ENCODE results near the gene COL6A1. TPM values are rescaled to one million over a fixed set of nuclear protein-coding genes. Genes with fewer than 3 reads are reported as not detected.

The COL6A1 gene
- total RNA-seq, 2 experiments from 2014 or later, result not detected

DNA sequence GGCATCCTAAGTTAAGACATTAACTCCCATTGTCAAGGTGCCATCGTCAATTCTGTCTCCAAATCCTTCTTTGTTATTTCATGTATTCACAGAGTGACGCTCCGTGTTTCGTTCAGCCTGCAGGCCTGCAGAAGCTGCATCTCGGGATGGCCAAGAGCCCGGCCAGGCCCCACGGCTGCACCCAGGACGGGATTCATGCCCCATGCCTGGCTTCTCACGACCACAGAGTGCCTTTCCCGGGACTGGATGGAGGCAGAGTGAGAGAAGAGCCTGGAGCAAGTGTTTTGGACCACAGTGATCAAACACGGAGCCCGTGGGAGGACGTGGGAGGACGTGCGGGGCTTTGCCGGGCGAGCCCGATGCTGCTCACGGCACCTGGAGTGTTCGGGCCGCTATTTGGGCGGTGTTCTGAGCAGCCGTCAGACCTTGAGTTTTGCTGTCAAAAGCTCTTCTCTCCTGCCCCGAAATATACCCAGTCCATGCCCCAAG is 56.8 kb downstream of the COL6A1 start:
- no peaks in the 10 kb centered on the region for H3K9me3 ChIP-seq (ENCODE audit: low read length)
- no peaks in the 10 kb centered on the region for H3K4me1 ChIP-seq (ENCODE audit: insufficient read depth, low read length, poor library complexity, severe bottlenecking)
- H3K27ac ChIP-seq (ENCODE audit: low read depth, low read length, poor library complexity, severe bottlenecking), result no peak overlapping the region
- DNase-seq (ENCODE audit: low spot score), result no peak
- no peak overlapping the region for H2AFZ ChIP-seq (ENCODE audit: low read length)
- TF ChIP-seq, protein P1, sequence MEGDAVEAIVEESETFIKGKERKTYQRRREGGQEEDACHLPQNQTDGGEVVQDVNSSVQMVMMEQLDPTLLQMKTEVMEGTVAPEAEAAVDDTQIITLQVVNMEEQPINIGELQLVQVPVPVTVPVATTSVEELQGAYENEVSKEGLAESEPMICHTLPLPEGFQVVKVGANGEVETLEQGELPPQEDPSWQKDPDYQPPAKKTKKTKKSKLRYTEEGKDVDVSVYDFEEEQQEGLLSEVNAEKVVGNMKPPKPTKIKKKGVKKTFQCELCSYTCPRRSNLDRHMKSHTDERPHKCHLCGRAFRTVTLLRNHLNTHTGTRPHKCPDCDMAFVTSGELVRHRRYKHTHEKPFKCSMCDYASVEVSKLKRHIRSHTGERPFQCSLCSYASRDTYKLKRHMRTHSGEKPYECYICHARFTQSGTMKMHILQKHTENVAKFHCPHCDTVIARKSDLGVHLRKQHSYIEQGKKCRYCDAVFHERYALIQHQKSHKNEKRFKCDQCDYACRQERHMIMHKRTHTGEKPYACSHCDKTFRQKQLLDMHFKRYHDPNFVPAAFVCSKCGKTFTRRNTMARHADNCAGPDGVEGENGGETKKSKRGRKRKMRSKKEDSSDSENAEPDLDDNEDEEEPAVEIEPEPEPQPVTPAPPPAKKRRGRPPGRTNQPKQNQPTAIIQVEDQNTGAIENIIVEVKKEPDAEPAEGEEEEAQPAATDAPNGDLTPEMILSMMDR (conservative IDR thresholded peaks at IDR 0.05; ENCODE audit: low read length), result no peak
- no peak for TF ChIP-seq EZH2phosphoT487 (IDR thresholded peaks at IDR 0.05; ENCODE audit: borderline replicate concordance, low read depth, low read length)
- no peaks in the 10 kb centered on the region for H3K9me2 ChIP-seq (ENCODE audit: insufficient read depth, low read length)
- POLR2A ChIA-PET, result no interaction called here
- intact Hi-C loops (cut with micrococcal nuclease; ENCODE audit: unreplicated experiment), result no loop called here
- no peaks in the 10 kb centered on the region for H4K20me1 ChIP-seq (ENCODE audit: insufficient read depth, low read length)
- CTCF ChIA-PET (ENCODE audit: unreplicated experiment), result no interaction called here
- H3K4me3 ChIP-seq (ENCODE audit: low read depth, low read length, poor library complexity, severe bottlenecking), result no peak overlapping the region
- no TSS peak for BruUV-seq (replicated peaks)
- H3K36me3 ChIP-seq (ENCODE audit: insufficient read depth, low read length), result no peaks in the 10 kb centered on the region
- no peaks in the 10 kb centered on the region for H3K79me2 ChIP-seq (ENCODE audit: insufficient read depth, low read depth, low read length)
- H3K4me2 ChIP-seq (ENCODE audit: low read length), result no peak overlapping the region

DNA sequence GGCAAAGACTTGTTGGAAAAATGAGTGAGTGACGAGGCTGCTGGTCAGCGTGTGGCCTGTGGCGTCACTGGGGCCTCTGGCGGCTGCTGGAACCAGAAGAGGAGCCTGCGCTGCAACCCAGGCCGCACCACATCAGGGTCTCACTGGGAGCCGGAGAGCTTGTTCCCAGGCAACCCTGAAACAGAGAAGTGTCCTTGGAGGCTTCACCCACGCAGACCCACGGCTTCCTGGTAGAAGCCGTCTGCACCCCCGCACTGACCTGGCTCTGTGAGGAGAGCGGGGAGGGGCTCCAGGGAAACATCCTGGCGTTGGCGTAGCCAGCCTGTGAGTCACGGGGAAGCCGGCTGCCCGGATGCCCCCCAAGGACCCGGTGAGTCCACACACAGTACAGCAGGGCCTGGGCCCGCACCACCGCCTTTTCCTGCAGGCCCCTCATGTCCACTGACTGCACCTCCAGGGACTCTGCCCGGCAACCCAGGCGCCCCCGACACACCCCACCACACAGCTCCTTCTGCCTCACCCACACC is 57.4 kb downstream of the COL6A1 start:
- Histone ChIP-seq H4K20me1 (ENCODE audit: insufficient read depth, low read length) (no peaks in the 10 kb centered on the region), H3K36me3 (ENCODE audit: insufficient read depth, low read length) (no peaks in the 10 kb centered on the region), H3K79me2 (ENCODE audit: insufficient read depth, low read depth, low read length) (no peaks in the 10 kb centered on the region), H3K9me3 (ENCODE audit: low read length) (no peaks in the 10 kb centered on the region), H3K4me2 (ENCODE audit: low read length) (no peak overlapping the region), H3K9me2 (ENCODE audit: insufficient read depth, low read length) (no peaks in the 10 kb centered on the region), H3K4me1 (ENCODE audit: insufficient read depth, low read length, poor library complexity, severe bottlenecking) (no peaks in the 10 kb centered on the region), H2AFZ (ENCODE audit: low read length) (no peak overlapping the region), H3K4me3 (ENCODE audit: low read depth, low read length, poor library complexity, severe bottlenecking) (no peak overlapping the region), H3K27ac (ENCODE audit: low read depth, low read length, poor library complexity, severe bottlenecking) (no peak overlapping the region)
- TF ChIP-seq, protein P1 (conservative IDR thresholded peaks at IDR 0.05; ENCODE audit: low read length), result no peak
- TF ChIP-seq EZH2phosphoT487 (IDR thresholded peaks at IDR 0.05; ENCODE audit: borderline replicate concordance, low read depth, low read length), result no peak
- no peak for DNase-seq (ENCODE audit: low spot score)
- BruUV-seq (replicated peaks), result no TSS peak
- POLR2A ChIA-PET, result no interaction called here
- CTCF ChIA-PET (ENCODE audit: unreplicated experiment), result no interaction called here
- intact Hi-C loops (cut with micrococcal nuclease; ENCODE audit: unreplicated experiment), result no loop called here

DNA sequence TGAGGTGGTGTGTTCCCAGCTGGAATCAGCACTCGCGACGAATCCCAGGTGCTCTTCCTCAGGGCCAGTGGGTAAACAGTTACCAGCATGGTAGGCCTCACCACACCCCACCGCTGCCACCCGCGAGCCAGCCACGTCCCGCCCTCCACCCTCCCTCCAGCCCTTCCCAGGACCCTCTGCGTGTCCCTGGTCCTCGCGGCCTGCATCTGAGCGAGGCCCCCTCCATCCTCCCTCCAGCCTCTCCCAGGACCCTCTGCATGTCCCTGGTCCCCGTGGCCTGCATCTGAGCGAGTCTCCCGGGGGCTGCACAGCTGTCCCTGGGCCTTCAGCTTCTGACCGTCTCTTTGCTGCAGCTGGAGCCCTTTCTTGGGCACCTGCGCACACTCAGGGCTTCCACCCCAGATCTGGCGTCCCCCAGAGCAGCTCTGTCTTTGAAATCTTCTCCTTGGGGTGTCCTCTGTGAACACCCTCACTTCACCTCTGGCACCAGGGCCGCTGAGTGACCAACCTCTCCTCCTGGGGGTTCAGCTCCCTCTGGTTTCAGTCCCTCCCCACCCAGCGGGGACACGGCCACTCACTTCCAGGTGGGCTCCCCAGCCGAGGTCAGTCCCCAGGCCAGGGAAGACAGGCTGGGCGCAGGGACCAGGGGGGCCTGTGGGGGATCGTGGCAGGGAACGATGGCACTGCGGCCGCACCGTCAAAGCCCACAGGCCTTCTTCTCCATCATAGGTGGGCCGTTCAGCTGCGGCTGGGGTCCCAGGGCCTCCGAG is 58.5 kb downstream of the COL6A1 start:
- intact Hi-C loops (cut with micrococcal nuclease; ENCODE audit: unreplicated experiment), result no loop called here
- Histone ChIP-seq H3K36me3 (ENCODE audit: insufficient read depth, low read length) (no peaks in the 10 kb centered on the region), H3K9me3 (ENCODE audit: low read length) (no peaks in the 10 kb centered on the region), H3K9me2 (ENCODE audit: insufficient read depth, low read length) (no peaks in the 10 kb centered on the region), H4K20me1 (ENCODE audit: insufficient read depth, low read length) (no peaks in the 10 kb centered on the region), H3K27ac (ENCODE audit: low read depth, low read length, poor library complexity, severe bottlenecking) (no peak overlapping the region), H3K79me2 (ENCODE audit: insufficient read depth, low read depth, low read length) (no peaks in the 10 kb centered on the region), H3K4me3 (ENCODE audit: low read depth, low read length, poor library complexity, severe bottlenecking) (no peak overlapping the region), H3K4me1 (ENCODE audit: insufficient read depth, low read length, poor library complexity, severe bottlenecking) (no peaks in the 10 kb centered on the region), H2AFZ (ENCODE audit: low read length) (no peak overlapping the region), H3K4me2 (ENCODE audit: low read length) (no peak overlapping the region)
- POLR2A ChIA-PET, result no interaction called here
- no peak for DNase-seq (ENCODE audit: low spot score)
- CTCF ChIA-PET (ENCODE audit: unreplicated experiment), result no interaction called here
- BruUV-seq (replicated peaks), result no TSS peak
- TF ChIP-seq, protein P1 (conservative IDR thresholded peaks at IDR 0.05; ENCODE audit: low read length), result no peak
- no peak for TF ChIP-seq EZH2phosphoT487 (IDR thresholded peaks at IDR 0.05; ENCODE audit: borderline replicate concordance, low read depth, low read length)
